ENCODE data around the gene ZC3H18. TPM values are rescaled to one million over a fixed set of nuclear protein-coding genes. Genes with fewer than 3 reads are reported as not detected.
A peak's percentile ranks its signal among the peaks of the same experiment; 100 is the strongest.

The ZC3H18 gene
- total and polyA plus RNA-seq, 2 of the 4 experiments (the other 2 are of a cell fraction) = 3.4 to 21.3 TPM

DNA sequence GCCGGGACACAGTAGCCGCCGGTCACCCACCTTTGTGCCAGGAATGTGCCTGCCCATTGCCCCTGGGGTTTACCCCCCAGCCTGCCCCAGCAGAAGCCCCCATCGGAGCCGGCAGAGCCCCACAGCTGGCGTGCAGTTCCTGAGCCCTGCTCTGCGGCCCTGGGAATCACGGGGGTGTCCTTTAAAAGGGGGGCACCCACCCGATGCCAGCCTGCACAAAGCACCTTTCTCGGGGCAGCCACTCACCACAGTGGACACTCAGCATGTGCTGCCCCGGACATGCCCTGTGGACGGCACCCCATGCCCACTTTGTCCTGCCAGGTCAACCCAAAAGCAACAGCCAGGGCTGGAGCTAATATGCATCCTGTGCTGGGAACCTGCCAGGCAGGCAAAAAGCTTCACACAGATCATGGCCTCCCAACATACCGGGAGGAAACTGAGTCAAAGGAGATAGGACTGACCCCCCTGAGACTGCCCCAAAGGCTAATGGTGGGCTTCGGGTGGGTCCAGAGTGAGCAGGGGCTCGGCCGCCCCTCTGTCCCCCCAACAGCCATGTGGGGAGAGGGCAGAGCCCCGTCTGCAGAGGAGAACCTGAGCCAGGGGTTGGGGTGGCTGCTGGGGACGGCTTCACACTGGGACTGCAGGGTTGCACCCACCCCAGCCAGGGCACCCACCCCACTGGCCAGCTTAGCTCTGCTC, 45.8 kb upstream of the ZC3H18 start:
- Histone ChIP-seq H4K8ac (ENCODE audit: low read depth in 2 of 2, low read length in 2 of 2) (no peak overlapping the region), H3K79me1 (ENCODE audit: low read depth in 1 of 2, low read length in 2 of 2) (no peaks in the 10 kb centered on the region), H3K4me1 (ENCODE audit: control insufficient read depth, insufficient read depth, low read length) (peaks cover 1% of the 10 kb centered on the region; the same call in 1 of the 2 replicates), H3K4me3 (ENCODE audit: insufficient read depth, low read depth, low read length) (no peak overlapping the region), H2AFZ (replicated peaks; ENCODE audit: low read length, poor library complexity) (peak overlapping the region; percentile 32), H4K91ac (ENCODE audit: insufficient read depth, low read depth, low read length) (no peak overlapping the region), H2BK15ac (ENCODE audit: low read depth, low read length) (no peak overlapping the region), H2BK20ac (ENCODE audit: low read depth, low read length) (no peak overlapping the region), H2BK120ac (ENCODE audit: low read depth, low read length) (no peak overlapping the region), H3K27me3 (ENCODE audit: control insufficient read depth, insufficient read depth, low read length) (no peaks in the 10 kb centered on the region), H4K5ac (ENCODE audit: low read depth, low read length) (no peak overlapping the region), H3K14ac (replicated peaks; ENCODE audit: low read depth, low read length) (no peak overlapping the region), H2AK5ac (ENCODE audit: low read depth, low read length) (no peak overlapping the region), H3K9me1 (ENCODE audit: insufficient read depth, low read length) (no peaks in the 10 kb centered on the region), H3K36me3 (ENCODE audit: control insufficient read depth, insufficient read depth, low read length) (peaks cover 3% of the 10 kb centered on the region; the same call in 1 of the 2 replicates), H4K20me1 (ENCODE audit: insufficient read depth, low read length) (peaks cover 3% of the 10 kb centered on the region; the same call in 1 of the 2 replicates), H3K27ac (ENCODE audit: insufficient read depth, low read length) (no peak overlapping the region), H3K18ac (ENCODE audit: low read depth, low read length) (no peak overlapping the region), H3K23ac (ENCODE audit: low read depth, low read length) (no peak overlapping the region), H3K9ac (ENCODE audit: low read depth, low read length) (no peak overlapping the region), H3K9me3 (ENCODE audit: control insufficient read depth, insufficient read depth, low read length) (no peaks in the 10 kb centered on the region), H3K56ac (ENCODE audit: extremely low read depth, insufficient read depth, low read length) (no peak overlapping the region), H3K4me2 (ENCODE audit: low read depth, low read length) (no peak overlapping the region), H2BK5ac (ENCODE audit: low read depth, low read length, poor library complexity, severe bottlenecking) (no peak overlapping the region), H2AK9ac (replicated peaks; ENCODE audit: low read depth, low read length, poor library complexity) (no peak overlapping the region), H3K4ac (ENCODE audit: low read depth, low read length) (no peak overlapping the region)
- ATAC-seq (ENCODE audit: low read depth) (no peak), DNase-seq (no peak)
- TF ChIP-seq CTCF (conservative IDR thresholded peaks at IDR 0.05; ENCODE audit: low read depth, low read length) = no peak
- no peak for TF ChIP-seq NFE2L2 (IDR thresholded peaks at IDR 0.05; ENCODE audit: low read depth, low read length)
- TF ChIP-seq MAFK (IDR thresholded peaks at IDR 0.05; ENCODE audit: low read depth, low read length) = no peak
- no peak for TF ChIP-seq RFX5 (IDR thresholded peaks at IDR 0.05; ENCODE audit: low read depth, low read length)
- TF ChIP-seq MAZ (IDR thresholded peaks at IDR 0.05; ENCODE audit: borderline replicate concordance, low read depth, low read length) = no peak
- TF ChIP-seq FOS (IDR thresholded peaks at IDR 0.05; ENCODE audit: low read depth, low read length) = no peak
- no peak for TF ChIP-seq MXI1 (IDR thresholded peaks at IDR 0.05; ENCODE audit: borderline replicate concordance, low read depth, low read length)
- TF ChIP-seq CEBPB (IDR thresholded peaks at IDR 0.05; ENCODE audit: low read depth, low read length) = no peak
- TF ChIP-seq SMC3 (IDR thresholded peaks at IDR 0.05; ENCODE audit: low read depth, low read length) = no peak
- TF ChIP-seq POLR2A (IDR thresholded peaks at IDR 0.05; ENCODE audit: low read depth, low read length) = no peak
- TF ChIP-seq, protein P1, sequence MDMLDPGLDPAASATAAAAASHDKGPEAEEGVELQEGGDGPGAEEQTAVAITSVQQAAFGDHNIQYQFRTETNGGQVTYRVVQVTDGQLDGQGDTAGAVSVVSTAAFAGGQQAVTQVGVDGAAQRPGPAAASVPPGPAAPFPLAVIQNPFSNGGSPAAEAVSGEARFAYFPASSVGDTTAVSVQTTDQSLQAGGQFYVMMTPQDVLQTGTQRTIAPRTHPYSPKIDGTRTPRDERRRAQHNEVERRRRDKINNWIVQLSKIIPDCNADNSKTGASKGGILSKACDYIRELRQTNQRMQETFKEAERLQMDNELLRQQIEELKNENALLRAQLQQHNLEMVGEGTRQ (IDR thresholded peaks at IDR 0.05; ENCODE audit: low read depth, low read length) = no peak
- TF ChIP-seq, protein P2, sequence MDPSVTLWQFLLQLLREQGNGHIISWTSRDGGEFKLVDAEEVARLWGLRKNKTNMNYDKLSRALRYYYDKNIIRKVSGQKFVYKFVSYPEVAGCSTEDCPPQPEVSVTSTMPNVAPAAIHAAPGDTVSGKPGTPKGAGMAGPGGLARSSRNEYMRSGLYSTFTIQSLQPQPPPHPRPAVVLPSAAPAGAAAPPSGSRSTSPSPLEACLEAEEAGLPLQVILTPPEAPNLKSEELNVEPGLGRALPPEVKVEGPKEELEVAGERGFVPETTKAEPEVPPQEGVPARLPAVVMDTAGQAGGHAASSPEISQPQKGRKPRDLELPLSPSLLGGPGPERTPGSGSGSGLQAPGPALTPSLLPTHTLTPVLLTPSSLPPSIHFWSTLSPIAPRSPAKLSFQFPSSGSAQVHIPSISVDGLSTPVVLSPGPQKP (IDR thresholded peaks at IDR 0.05; ENCODE audit: borderline replicate concordance, low read depth, low read length) = no peak
- no peak for TF ChIP-seq RCOR1 (IDR thresholded peaks at IDR 0.05; ENCODE audit: insufficient replicate concordance, low read length)
- no TSS peak for BruUV-seq (replicated peaks)
- ChIA-PET CTCF (no interaction called here), POLR2A (ENCODE audit: unreplicated experiment) (no interaction called here)
- in situ Hi-C loops (cut with MboI; ENCODE audit: low sequenced_read_pairs) = no loop called here
- dilution Hi-C loops (cut with HindIII; ENCODE audit: low sequenced_read_pairs, unreplicated experiment) = no loop called here
- intact Hi-C loops (cut with micrococcal nuclease) = no loop called here
- WGBS, 2 experiments (ENCODE audit: extremely low coverage in 2 of 2, insufficient read length in 1 of 2) = 73% methylated on average over 7 of the region's 18 CpGs; no CpG with 5 or more reads in 1 of the 2 experiments
